Measurements from ENCODE around the gene NHSL1.

DNA sequence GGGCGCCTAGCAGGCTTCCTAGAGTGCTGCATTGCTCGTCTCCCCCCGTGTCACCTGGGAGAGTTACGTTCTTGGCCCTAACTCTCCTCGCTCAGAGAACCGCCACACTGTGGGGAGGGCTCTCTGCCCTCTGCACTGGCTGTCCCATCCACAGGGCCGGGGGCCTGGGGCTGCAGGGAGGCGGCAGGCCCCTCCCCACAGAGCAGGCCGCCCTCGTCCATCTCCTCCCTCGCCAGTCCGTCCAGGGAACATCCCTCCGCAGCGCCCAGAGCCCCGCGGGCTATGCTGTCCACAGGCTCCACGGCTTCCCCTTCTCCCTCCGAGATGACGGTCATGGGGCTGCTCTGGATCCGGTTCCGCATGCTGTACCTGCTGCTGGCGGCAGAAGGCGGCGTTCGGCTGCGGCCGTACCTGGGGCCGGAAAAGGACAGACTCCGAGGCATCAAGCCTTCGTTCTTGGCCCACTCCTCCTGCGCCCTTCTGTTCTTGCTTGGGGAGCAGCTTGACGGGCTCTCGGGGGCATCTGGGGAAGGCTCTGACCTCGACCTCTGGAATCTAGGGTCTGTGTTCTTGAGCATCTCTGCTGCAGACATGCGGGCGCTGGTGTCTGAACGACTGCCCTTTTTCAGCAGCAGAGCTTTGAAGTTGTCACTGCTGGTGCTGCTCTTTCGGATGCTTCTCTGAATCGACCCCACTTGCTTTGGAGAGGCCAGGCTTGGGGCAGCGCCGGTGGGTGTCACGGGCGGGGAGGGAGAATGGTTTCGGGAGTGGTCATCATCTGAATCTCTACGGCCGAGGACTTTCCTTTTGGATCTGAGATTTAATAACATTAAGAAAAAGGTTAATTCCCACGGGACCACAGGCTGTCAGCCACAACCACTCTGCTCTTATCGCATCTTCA, 75.0 kb downstream of the NHSL1 start:
- TF ChIP-seq, protein P1, sequence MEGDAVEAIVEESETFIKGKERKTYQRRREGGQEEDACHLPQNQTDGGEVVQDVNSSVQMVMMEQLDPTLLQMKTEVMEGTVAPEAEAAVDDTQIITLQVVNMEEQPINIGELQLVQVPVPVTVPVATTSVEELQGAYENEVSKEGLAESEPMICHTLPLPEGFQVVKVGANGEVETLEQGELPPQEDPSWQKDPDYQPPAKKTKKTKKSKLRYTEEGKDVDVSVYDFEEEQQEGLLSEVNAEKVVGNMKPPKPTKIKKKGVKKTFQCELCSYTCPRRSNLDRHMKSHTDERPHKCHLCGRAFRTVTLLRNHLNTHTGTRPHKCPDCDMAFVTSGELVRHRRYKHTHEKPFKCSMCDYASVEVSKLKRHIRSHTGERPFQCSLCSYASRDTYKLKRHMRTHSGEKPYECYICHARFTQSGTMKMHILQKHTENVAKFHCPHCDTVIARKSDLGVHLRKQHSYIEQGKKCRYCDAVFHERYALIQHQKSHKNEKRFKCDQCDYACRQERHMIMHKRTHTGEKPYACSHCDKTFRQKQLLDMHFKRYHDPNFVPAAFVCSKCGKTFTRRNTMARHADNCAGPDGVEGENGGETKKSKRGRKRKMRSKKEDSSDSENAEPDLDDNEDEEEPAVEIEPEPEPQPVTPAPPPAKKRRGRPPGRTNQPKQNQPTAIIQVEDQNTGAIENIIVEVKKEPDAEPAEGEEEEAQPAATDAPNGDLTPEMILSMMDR (IDR thresholded peaks at IDR 0.05; ENCODE audit: insufficient read depth, low read depth, low read length) = no peak
- no peak for TF ChIP-seq EZH2 (IDR thresholded peaks at IDR 0.05; ENCODE audit: insufficient read depth, low read length)

All from astrocyte (in vitro differentiated cells and primary cell).